ENCODE results near the gene ABHD5. TPM values are rescaled to one million over a fixed set of nuclear protein-coding genes. Genes with fewer than 3 reads are reported as not detected.

Gene ABHD5
- total and polyA plus RNA-seq, 9 donors, result 4.4 to 36.2 (median 11.3) TPM

DNA sequence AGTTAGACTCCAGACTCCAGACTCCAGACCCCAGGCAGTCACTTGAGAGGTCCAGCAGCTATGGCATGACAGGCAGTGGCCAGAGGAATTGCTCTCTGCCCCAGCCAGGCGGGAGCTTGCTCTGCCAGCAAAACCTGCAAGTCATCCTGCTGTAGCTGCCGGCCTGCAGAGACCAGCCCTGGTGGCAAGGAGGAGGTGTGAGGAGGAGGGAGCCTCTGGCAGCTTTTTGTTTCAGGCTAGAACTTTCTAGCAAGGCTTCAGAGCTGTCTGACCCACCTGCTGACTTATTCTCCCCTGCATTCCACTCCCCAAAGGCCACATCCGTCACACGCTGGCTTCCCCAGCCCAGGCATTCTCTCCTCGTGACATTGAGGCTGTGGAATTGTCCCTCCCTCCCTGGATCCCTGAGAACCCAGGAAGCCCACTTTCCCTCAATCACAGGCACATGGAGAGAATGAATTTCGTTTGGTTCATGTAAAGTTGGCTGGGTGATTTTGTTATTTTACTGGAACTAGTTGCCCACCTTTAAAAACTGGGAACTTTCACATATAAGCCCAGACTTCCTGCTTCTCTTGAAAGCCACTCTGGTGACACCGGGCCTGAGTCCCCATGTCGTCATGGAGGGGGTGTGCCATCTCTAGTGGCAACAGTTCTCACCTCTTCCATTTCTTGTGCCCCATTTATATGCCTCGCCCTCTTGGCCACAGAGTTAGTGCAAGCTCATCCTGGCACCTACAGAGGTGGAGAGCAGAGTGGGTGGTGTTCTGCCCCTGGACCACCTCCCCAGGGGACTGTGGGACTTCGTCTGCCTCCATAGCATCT lies 82.7 kb downstream of the ABHD5 start:
- peaks cover 15% of the 10 kb centered on the region for H3K4me1 ChIP-seq (ENCODE audit: insufficient read depth)
- TF ChIP-seq, protein P1, sequence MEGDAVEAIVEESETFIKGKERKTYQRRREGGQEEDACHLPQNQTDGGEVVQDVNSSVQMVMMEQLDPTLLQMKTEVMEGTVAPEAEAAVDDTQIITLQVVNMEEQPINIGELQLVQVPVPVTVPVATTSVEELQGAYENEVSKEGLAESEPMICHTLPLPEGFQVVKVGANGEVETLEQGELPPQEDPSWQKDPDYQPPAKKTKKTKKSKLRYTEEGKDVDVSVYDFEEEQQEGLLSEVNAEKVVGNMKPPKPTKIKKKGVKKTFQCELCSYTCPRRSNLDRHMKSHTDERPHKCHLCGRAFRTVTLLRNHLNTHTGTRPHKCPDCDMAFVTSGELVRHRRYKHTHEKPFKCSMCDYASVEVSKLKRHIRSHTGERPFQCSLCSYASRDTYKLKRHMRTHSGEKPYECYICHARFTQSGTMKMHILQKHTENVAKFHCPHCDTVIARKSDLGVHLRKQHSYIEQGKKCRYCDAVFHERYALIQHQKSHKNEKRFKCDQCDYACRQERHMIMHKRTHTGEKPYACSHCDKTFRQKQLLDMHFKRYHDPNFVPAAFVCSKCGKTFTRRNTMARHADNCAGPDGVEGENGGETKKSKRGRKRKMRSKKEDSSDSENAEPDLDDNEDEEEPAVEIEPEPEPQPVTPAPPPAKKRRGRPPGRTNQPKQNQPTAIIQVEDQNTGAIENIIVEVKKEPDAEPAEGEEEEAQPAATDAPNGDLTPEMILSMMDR (IDR thresholded peaks at IDR 0.05), result no peak
- TF ChIP-seq POLR2A (IDR thresholded peaks at IDR 0.05) (no peak), EP300 (IDR thresholded peaks at IDR 0.05) (no peak)
- no peak overlapping the region for H3K4me3 ChIP-seq
- whole genome bisulfite sequencing, 3 donors, result 59 to 68% (median 65%) methylated on average over 10 of the region's 10 CpGs
- no peak for DNase-seq
- intact Hi-C loops (cut with DNase I), result no loop called here
- no peaks in the 10 kb centered on the region for H3K36me3 ChIP-seq
- no peaks in the 10 kb centered on the region for H3K9me3 ChIP-seq
- no peak overlapping the region for H3K27ac ChIP-seq
- H3K27me3 ChIP-seq, result no peaks in the 10 kb centered on the region

DNA sequence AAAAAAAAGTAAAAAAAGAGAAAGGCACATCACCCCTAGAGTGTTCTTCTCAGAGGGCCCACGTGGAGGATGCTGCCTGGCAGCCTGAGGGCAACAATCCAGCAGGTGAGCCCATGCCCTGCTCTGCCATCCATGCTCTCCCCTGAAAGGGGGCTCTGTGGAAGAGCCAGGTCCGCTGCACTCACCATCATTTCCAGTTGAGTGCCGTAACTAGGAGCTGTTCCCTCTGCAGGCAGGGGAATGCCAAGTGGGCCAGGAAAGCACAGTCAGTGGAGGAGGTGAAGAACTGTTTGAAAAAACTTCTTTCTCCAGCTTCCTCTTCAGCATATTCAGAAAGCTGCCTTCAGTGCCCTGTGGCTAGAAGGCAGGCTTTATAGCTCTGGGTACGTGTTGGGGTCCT lies 84.1 kb downstream of the ABHD5 start:
- Histone ChIP-seq H3K36me3 (no peaks in the 10 kb centered on the region), H3K27ac (no peak overlapping the region), H3K27me3 (no peaks in the 10 kb centered on the region), H3K4me1 (ENCODE audit: insufficient read depth) (peaks cover 8% of the 10 kb centered on the region), H3K9me3 (no peaks in the 10 kb centered on the region), H3K4me3 (no peak overlapping the region)
- 69 to 83% (median 78%) methylated on average over 4 of the region's 4 CpGs for WGBS, 3 donors
- intact Hi-C loops (cut with DNase I), result no loop called here
- TF ChIP-seq EP300 (IDR thresholded peaks at IDR 0.05), result no peak
- TF ChIP-seq, protein P1 (IDR thresholded peaks at IDR 0.05), result no peak
- TF ChIP-seq POLR2A (IDR thresholded peaks at IDR 0.05), result no peak
- DNase-seq, result no peak

DNA sequence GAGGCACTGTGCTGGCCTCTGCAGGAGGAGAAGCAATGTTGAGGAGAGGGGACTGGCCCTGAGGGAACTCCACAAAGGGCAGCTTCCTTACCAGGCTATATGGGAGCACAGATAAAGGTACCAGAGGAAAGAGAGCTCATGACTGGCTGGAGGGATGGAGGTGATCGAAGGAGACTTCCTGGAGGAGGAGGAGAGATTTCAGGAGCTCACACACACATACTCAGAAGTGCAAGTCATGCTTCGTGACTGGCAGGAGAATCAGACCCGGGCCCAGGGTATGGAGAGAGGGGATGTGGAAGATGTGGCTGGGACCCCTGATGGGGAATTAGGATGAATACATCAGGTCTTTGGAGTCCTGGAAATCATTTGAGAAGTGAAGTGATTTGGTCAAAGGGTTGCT lies 85.4 kb downstream of the ABHD5 start:
- no peak overlapping the region for H3K4me3 ChIP-seq
- no peaks in the 10 kb centered on the region for H3K9me3 ChIP-seq
- 90 to 96% (median 94%) methylated on average over 3 of the region's 3 CpGs for WGBS, 3 donors
- DNase-seq, result no peak
- intact Hi-C loops (cut with DNase I), result no loop called here
- H3K36me3 ChIP-seq, result no peaks in the 10 kb centered on the region
- H3K4me1 ChIP-seq (ENCODE audit: insufficient read depth), result no peaks in the 10 kb centered on the region
- no peak for TF ChIP-seq EP300 (IDR thresholded peaks at IDR 0.05)
- no peak for TF ChIP-seq POLR2A (IDR thresholded peaks at IDR 0.05)
- TF ChIP-seq, protein P1 (IDR thresholded peaks at IDR 0.05), result no peak
- H3K27ac ChIP-seq, result no peak overlapping the region
- no peaks in the 10 kb centered on the region for H3K27me3 ChIP-seq

GRCh38 chr3:43779850-43780249 lies 89.1 kb downstream of the ABHD5 start:
- Histone ChIP-seq H3K4me1 (ENCODE audit: insufficient read depth) (no peaks in the 10 kb centered on the region), H3K9me3 (no peaks in the 10 kb centered on the region), H3K27me3 (no peaks in the 10 kb centered on the region), H3K27ac (no peak overlapping the region), H3K36me3 (no peaks in the 10 kb centered on the region), H3K4me3 (no peak overlapping the region)
- no peak for DNase-seq
- TF ChIP-seq, protein P1 (IDR thresholded peaks at IDR 0.05), result no peak
- TF ChIP-seq EP300 (IDR thresholded peaks at IDR 0.05) (no peak), POLR2A (IDR thresholded peaks at IDR 0.05) (no peak)
- 65 to 87% (median 79%) methylated on average over 3 of the region's 3 CpGs for WGBS, 3 donors
- intact Hi-C loops (cut with DNase I), result no loop called here
